GM18526 (cell line): Measurements from ENCODE around the gene TNFRSF14.

Source experiments
- POLR2A ChIP-seq: IDR thresholded peaks from 3 replicates; pipeline ENCODE4 v1.6.1; 2011; ENCODE audit not compliant: insufficient read length; ENCODE audit errors: extremely low read depth

The TNFRSF14 gene

GRCh38 chr1:2529784-2530512 lies 26.2 kb upstream of the TNFRSF14 start, which contains the start of gene HES5:
Gene HES5, minus strand, starts transcription at chr1:2530263. Its CDS starts 99 bp downstream, at chr1:2530164.
- TF ChIP-seq POLR2A = no peak

GRCh38 chr1:2530513-2531361 lies 25.4 kb upstream of the TNFRSF14 start:
- TF ChIP-seq POLR2A = no peak

GRCh38 chr1:2532485-2533160 lies 23.5 kb upstream of the TNFRSF14 start:
- TF ChIP-seq POLR2A = no peak

- TF ChIP-seq POLR2A = no peak
Measured at GRCh38 chr1:2533365-2533764, 22.8 kb upstream of the TNFRSF14 start.

- TF ChIP-seq POLR2A = no peak
Measured at GRCh38 chr1:2534315-2534686, 21.9 kb upstream of the TNFRSF14 start.

GRCh38 chr1:2534687-2535441 lies 21.3 kb upstream of the TNFRSF14 start:
- no peak for TF ChIP-seq POLR2A

- TF ChIP-seq POLR2A = no peak
Measured at GRCh38 chr1:2535455-2535854, 20.7 kb upstream of the TNFRSF14 start.

GRCh38 chr1:2535981-2536380 lies 20.2 kb upstream of the TNFRSF14 start:
- no peak for TF ChIP-seq POLR2A

GRCh38 chr1:2537784-2538115 lies 18.4 kb upstream of the TNFRSF14 start:
- TF ChIP-seq POLR2A = no peak

GRCh38 chr1:2538376-2538775 lies 17.8 kb upstream of the TNFRSF14 start:
- TF ChIP-seq POLR2A = no peak

GRCh38 chr1:2538872-2539271 lies 17.3 kb upstream of the TNFRSF14 start:
- no peak for TF ChIP-seq POLR2A

- no peak for TF ChIP-seq POLR2A
Measured at GRCh38 chr1:2539312-2539907, 16.8 kb upstream of the TNFRSF14 start.

GRCh38 chr1:2540816-2541492 lies 15.2 kb upstream of the TNFRSF14 start:
- no peak for TF ChIP-seq POLR2A

- TF ChIP-seq POLR2A = no peak
Measured at GRCh38 chr1:2541619-2542245, 14.4 kb upstream of the TNFRSF14 start.

- no peak for TF ChIP-seq POLR2A
Measured at GRCh38 chr1:2542246-2542915, 13.8 kb upstream of the TNFRSF14 start.
